ENCODE results near the gene IER3.
"Not testable (repeated sequence)": the region's sequence is repeated elsewhere in the genome, so short reads cannot be mapped to it uniquely, and the experiment has no call there.

IER3 gene

GRCh38 chr6:30723843-30724741 lies 20.3 kb downstream of the IER3 start:
- not testable (repeated sequence) for DNase-seq (ENCODE audit: low read depth)

- not testable (repeated sequence) for DNase-seq (ENCODE audit: low read depth)
Measured at GRCh38 chr6:30723159-30723842, 21.0 kb downstream of the IER3 start.

GRCh38 chr6:30722280-30723112 lies 21.9 kb downstream of the IER3 start:
- peak; percentile 55 for DNase-seq (ENCODE audit: low read depth)

- not testable (repeated sequence) for DNase-seq (ENCODE audit: low read depth)
Measured at GRCh38 chr6:30722025-30722279, 22.4 kb downstream of the IER3 start.

- peak; percentile 87 for DNase-seq (ENCODE audit: low read depth)
Measured at GRCh38 chr6:30721198-30722024, 22.9 kb downstream of the IER3 start.

- no peak for DNase-seq (ENCODE audit: low read depth)
Measured at GRCh38 chr6:30720738-30721197, 23.6 kb downstream of the IER3 start.

- peak; percentile 93 for DNase-seq (ENCODE audit: low read depth)
Measured at GRCh38 chr6:30719791-30720737, 24.3 kb downstream of the IER3 start, which contains the start of gene TUBB. Gene TUBB, plus strand, starts transcription at chr6:30720352. Its CDS starts 155 bp downstream, at chr6:30720507.

- no peak for DNase-seq (ENCODE audit: low read depth)
Measured at GRCh38 chr6:30719356-30719755, 25.0 kb downstream of the IER3 start.

- not testable (repeated sequence) for DNase-seq (ENCODE audit: low read depth)
Measured at GRCh38 chr6:30717845-30718720, 26.3 kb downstream of the IER3 start.

GRCh38 chr6:30717129-30717844 lies 27.1 kb downstream of the IER3 start, which contains the start of gene MDC1:
Gene MDC1, minus strand, starts transcription at chr6:30717281. Its CDS starts 2,106 bp downstream, at chr6:30715175.
- peak; percentile 99 for DNase-seq (ENCODE audit: low read depth)

- DNase-seq (ENCODE audit: low read depth): no peak
Measured at GRCh38 chr6:30716879-30717128, 27.5 kb downstream of the IER3 start.

- DNase-seq (ENCODE audit: low read depth): no peak
Measured at GRCh38 chr6:30714263-30714662, 30.1 kb downstream of the IER3 start.

- no peak for DNase-seq (ENCODE audit: low read depth)
Measured at GRCh38 chr6:30712441-30712945, 31.9 kb downstream of the IER3 start.

GRCh38 chr6:30711758-30712380 lies 32.5 kb downstream of the IER3 start:
- no peak for DNase-seq (ENCODE audit: low read depth)

GRCh38 chr6:30709101-30709868 lies 35.1 kb downstream of the IER3 start:
- DNase-seq (ENCODE audit: low read depth): no peak

- DNase-seq (ENCODE audit: low read depth): no peak
Measured at GRCh38 chr6:30707281-30707850, 37.0 kb downstream of the IER3 start.

- no peak for DNase-seq (ENCODE audit: low read depth)
Measured at GRCh38 chr6:30705620-30706019, 38.7 kb downstream of the IER3 start.
